Nephron (organoid): ENCODE data around the gene CLIC3.

ENCODE experiments used
- H3K27ac Mint-ChIP-seq, 3 experiments: 2 replicates each; pipeline ENCODE4 v1.8.0; 2020; ENCODE audit warnings: mixed read lengths in 3 of 3, mild to moderate bottlenecking in 2 of 3, moderate library complexity in 1 of 3
- H3K27me3 Mint-ChIP-seq: 2 replicates; pipeline ENCODE4 v1.8.0; 2021; ENCODE audit warnings: low read depth, mild to moderate bottlenecking, moderate library complexity, mixed read lengths
- H3K36me3 Mint-ChIP-seq: 2 replicates; pipeline ENCODE4 v1.8.0; 2020; ENCODE audit warnings: low read depth, mixed read lengths
- H3K4me1 Mint-ChIP-seq: 2 replicates; pipeline ENCODE4 v1.8.0; 2020; ENCODE audit warnings: mixed read lengths
- H3K4me3 Mint-ChIP-seq, 3 experiments: 2 replicates each; pipeline ENCODE4 v1.8.0; 2020; ENCODE audit warnings: mild to moderate bottlenecking in 3 of 3, mixed read lengths in 3 of 3, moderate library complexity in 2 of 3
- H3K9me3 Mint-ChIP-seq: 2 replicates; pipeline ENCODE4 v1.8.0; 2020; ENCODE audit warnings: mixed read lengths
- CTCF ChIP-seq, 3 experiments: fragments of 200-600 bp; sonication (generic); IDR thresholded peaks; one replicate each; pipeline ENCODE4 v1.5.0; 2021; ENCODE audit warnings: antibody characterized with exemption in 3 of 3; ENCODE audit not compliant: unreplicated experiment in 3 of 3

CLIC3 gene

GRCh38 chr9:137025517-137025966, 29.2 kb upstream of the CLIC3 start:
- Mint-ChIP-seq H3K4me1 (no peaks in the 10 kb centered on the region), H3K36me3 (no peaks in the 10 kb centered on the region), H3K27me3 (no peaks in the 10 kb centered on the region), H3K9me3 (no peaks in the 10 kb centered on the region), H3K27ac (no peak overlapping the region), H3K4me3 (peak overlapping the region in 1 of 3 experiments; percentile 41)
- no peak for TF ChIP-seq CTCF (IDR thresholded peaks at IDR 0.05; ENCODE audit: unreplicated experiment in 3 of 3)

- no peak overlapping the region for H3K27ac Mint-ChIP-seq
- H3K36me3 Mint-ChIP-seq: no peaks in the 10 kb centered on the region
- peak overlapping the region in 1 of 3 experiments; percentile 10 for H3K4me3 Mint-ChIP-seq
- no peak for TF ChIP-seq CTCF (IDR thresholded peaks at IDR 0.05; ENCODE audit: unreplicated experiment in 3 of 3)
- H3K4me1 Mint-ChIP-seq: no peaks in the 10 kb centered on the region
- H3K9me3 Mint-ChIP-seq: no peaks in the 10 kb centered on the region
- no peaks in the 10 kb centered on the region for H3K27me3 Mint-ChIP-seq
Observed at GRCh38 chr9:137023583-137023991, 27.2 kb upstream of the CLIC3 start.

GRCh38 chr9:137023157-137023556, 26.8 kb upstream of the CLIC3 start:
- no peak overlapping the region for H3K4me3 Mint-ChIP-seq
- H3K9me3 Mint-ChIP-seq: no peaks in the 10 kb centered on the region
- TF ChIP-seq CTCF (IDR thresholded peaks at IDR 0.05; ENCODE audit: unreplicated experiment in 3 of 3): no peak
- H3K4me1 Mint-ChIP-seq: no peaks in the 10 kb centered on the region
- no peaks in the 10 kb centered on the region for H3K27me3 Mint-ChIP-seq
- no peaks in the 10 kb centered on the region for H3K36me3 Mint-ChIP-seq
- H3K27ac Mint-ChIP-seq: no peak overlapping the region

- Mint-ChIP-seq H3K4me1 (no peaks in the 10 kb centered on the region), H3K4me3 (no peak overlapping the region), H3K36me3 (no peaks in the 10 kb centered on the region), H3K9me3 (no peaks in the 10 kb centered on the region), H3K27ac (no peak overlapping the region), H3K27me3 (no peaks in the 10 kb centered on the region)
- no peak for TF ChIP-seq CTCF (IDR thresholded peaks at IDR 0.05; ENCODE audit: unreplicated experiment in 3 of 3)
Observed at GRCh38 chr9:137022662-137023008, 26.3 kb upstream of the CLIC3 start.

GRCh38 chr9:137021979-137022661, 25.8 kb upstream of the CLIC3 start:
- H3K9me3 Mint-ChIP-seq: no peaks in the 10 kb centered on the region
- no peak overlapping the region for H3K4me3 Mint-ChIP-seq
- TF ChIP-seq CTCF (IDR thresholded peaks at IDR 0.05; ENCODE audit: unreplicated experiment in 3 of 3): no peak
- H3K27me3 Mint-ChIP-seq: no peaks in the 10 kb centered on the region
- H3K27ac Mint-ChIP-seq: no peak overlapping the region
- H3K36me3 Mint-ChIP-seq: no peaks in the 10 kb centered on the region
- H3K4me1 Mint-ChIP-seq: no peaks in the 10 kb centered on the region

- no peak for TF ChIP-seq CTCF (IDR thresholded peaks at IDR 0.05; ENCODE audit: unreplicated experiment in 3 of 3)
- H3K4me1 Mint-ChIP-seq: no peaks in the 10 kb centered on the region
- no peak overlapping the region for H3K4me3 Mint-ChIP-seq
Observed at GRCh38 chr9:137021568-137021978, 25.2 kb upstream of the CLIC3 start.

More at GRCh38 chr9:137021568-137021978, 25.2 kb upstream of the CLIC3 start:
- H3K27ac Mint-ChIP-seq: no peak overlapping the region
- no peaks in the 10 kb centered on the region for H3K9me3 Mint-ChIP-seq
- H3K36me3 Mint-ChIP-seq: peaks cover 4% of the 10 kb centered on the region
- H3K27me3 Mint-ChIP-seq: no peaks in the 10 kb centered on the region
